Activated CD4-positive, alpha-beta memory T cell treated with anti-CD3 and anti-CD28 coated beads for 36 hours (primary cell): Measurements from ENCODE around the gene FOXA3. TPM values are rescaled to one million over a fixed set of nuclear protein-coding genes. Genes with fewer than 3 reads are reported as not detected.

ENCODE experiments used
- CTCF ChIA-PET: fragments of 350-600 bp; sonication (Branson Sonifier 250); formaldehyde crosslinking; loops from one replicate; lab custom pipeline; 2021; ENCODE audit warnings: antibody characterized with exemption, inconsistent platforms; lab: Charles Lee
- POLR2A ChIA-PET: fragments of 350-600 bp; sonication (Branson Sonifier 250); formaldehyde crosslinking; loops from one replicate; lab custom pipeline; 2021; ENCODE audit warnings: antibody characterized with exemption; lab: Charles Lee
- DNase-seq: peaks from one replicate; pipeline ENCODE4 v3.0.0-alpha.2; 2020
- H3K27ac Mint-ChIP-seq: one replicate; pipeline ENCODE4 v1.8.0; 2021; ENCODE audit warnings: mixed read lengths
- H3K27me3 Mint-ChIP-seq: one replicate; pipeline ENCODE4 v1.8.0; 2021; ENCODE audit warnings: mixed read lengths
- H3K36me3 Mint-ChIP-seq: one replicate; pipeline ENCODE4 v1.8.0; 2021; ENCODE audit warnings: mixed read lengths
- H3K4me1 Mint-ChIP-seq: one replicate; pipeline ENCODE4 v1.8.0; 2021; ENCODE audit warnings: low read depth, mixed read lengths
- H3K4me3 Mint-ChIP-seq: one replicate; pipeline ENCODE4 v1.8.0; 2021; ENCODE audit warnings: mild to moderate bottlenecking, mixed read lengths
- H3K9me3 Mint-ChIP-seq: one replicate; pipeline ENCODE4 v1.8.0; 2021; ENCODE audit warnings: mixed read lengths
- intact Hi-C: fragments of 100-400 bp; cut with micrococcal nuclease; formaldehyde crosslinking; loops from one replicate; pipeline ENCODE4 v1.15.1; 2023
- total RNA-seq, 2 experiments: library from RNA; stranded (reverse); gene quantifications; one replicate each; pipeline ENCODE4 v1.2.3, GENCODE V29; 2021

The FOXA3 gene
- total RNA-seq, 2 experiments from 2014 or later, result 0.29 to 0.48 TPM

GRCh38 chr19:45834970-45835369, 29.2 kb upstream of the FOXA3 start:
- Mint-ChIP-seq H3K27me3 (no peaks in the 10 kb centered on the region), H3K4me1 (no peaks in the 10 kb centered on the region), H3K36me3 (peaks cover 54% of the 10 kb centered on the region), H3K9me3 (peaks cover 3% of the 10 kb centered on the region), H3K27ac (no peak overlapping the region), H3K4me3 (no peak overlapping the region)
- CTCF ChIA-PET, result no interaction called here
- DNase-seq, result no peak
- POLR2A ChIA-PET, result no interaction called here
- intact Hi-C loops, result no loop called here

- no peak overlapping the region for H3K4me3 Mint-ChIP-seq
- no peak for DNase-seq
- POLR2A ChIA-PET, result no interaction called here
- peaks cover 63% of the 10 kb centered on the region for H3K36me3 Mint-ChIP-seq
- no peaks in the 10 kb centered on the region for H3K4me1 Mint-ChIP-seq
- H3K27ac Mint-ChIP-seq, result no peak overlapping the region
- no peaks in the 10 kb centered on the region for H3K27me3 Mint-ChIP-seq
- intact Hi-C loops, result no loop called here
- CTCF ChIA-PET, result interaction anchor here (1.6 kb wide), 1 partner anchor 25 kb away, joined by 11 read pairs; no protein-coding TSS in a partner anchor
- H3K9me3 Mint-ChIP-seq, result peaks cover 3% of the 10 kb centered on the region
Measured at GRCh38 chr19:45842198-45842597, 21.9 kb upstream of the FOXA3 start.

DNA sequence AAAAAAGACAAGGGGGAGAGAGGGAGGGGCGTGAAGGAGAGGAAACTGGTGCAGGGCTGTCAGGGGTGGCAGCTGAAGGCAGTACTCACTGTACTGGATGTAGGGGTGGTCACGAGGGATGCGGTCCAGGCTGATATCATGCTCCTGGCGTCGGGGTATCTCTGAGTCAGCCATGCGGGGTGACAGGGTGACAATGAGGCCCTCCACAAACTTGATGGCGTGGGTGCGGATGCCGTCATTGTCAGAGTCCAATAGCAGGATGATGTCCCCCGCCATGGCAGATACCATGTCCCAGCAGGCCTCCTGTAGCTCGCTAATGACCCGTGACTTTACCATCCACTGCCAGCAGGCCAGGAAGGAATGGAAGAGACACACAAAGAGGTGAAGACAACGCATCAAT, 16.5 kb upstream of the FOXA3 start:
- no peak overlapping the region for H3K4me3 Mint-ChIP-seq
- H3K27ac Mint-ChIP-seq, result no peak overlapping the region
- peaks cover 53% of the 10 kb centered on the region for H3K36me3 Mint-ChIP-seq
- POLR2A ChIA-PET, result no interaction called here
- no peaks in the 10 kb centered on the region for H3K9me3 Mint-ChIP-seq
- H3K4me1 Mint-ChIP-seq, result no peaks in the 10 kb centered on the region
- CTCF ChIA-PET, result no interaction called here
- no peak for DNase-seq
- intact Hi-C loops, result no loop called here
- H3K27me3 Mint-ChIP-seq, result no peaks in the 10 kb centered on the region

- DNase-seq, result no peak
- CTCF ChIA-PET, result interaction anchor here (1.2 to 3.8 kb wide), 2 partner anchors 32 to 34 kb away, joined by 4 to 17 read pairs; no protein-coding TSS in a partner anchor
- Mint-ChIP-seq H3K27me3 (no peaks in the 10 kb centered on the region), H3K27ac (no peak overlapping the region), H3K36me3 (peaks cover 43% of the 10 kb centered on the region), H3K4me3 (no peak overlapping the region), H3K4me1 (no peaks in the 10 kb centered on the region), H3K9me3 (no peaks in the 10 kb centered on the region)
- POLR2A ChIA-PET, result no interaction called here
- intact Hi-C loops, result no loop called here
Measured at GRCh38 chr19:45848922-45849321, 15.2 kb upstream of the FOXA3 start.

DNA sequence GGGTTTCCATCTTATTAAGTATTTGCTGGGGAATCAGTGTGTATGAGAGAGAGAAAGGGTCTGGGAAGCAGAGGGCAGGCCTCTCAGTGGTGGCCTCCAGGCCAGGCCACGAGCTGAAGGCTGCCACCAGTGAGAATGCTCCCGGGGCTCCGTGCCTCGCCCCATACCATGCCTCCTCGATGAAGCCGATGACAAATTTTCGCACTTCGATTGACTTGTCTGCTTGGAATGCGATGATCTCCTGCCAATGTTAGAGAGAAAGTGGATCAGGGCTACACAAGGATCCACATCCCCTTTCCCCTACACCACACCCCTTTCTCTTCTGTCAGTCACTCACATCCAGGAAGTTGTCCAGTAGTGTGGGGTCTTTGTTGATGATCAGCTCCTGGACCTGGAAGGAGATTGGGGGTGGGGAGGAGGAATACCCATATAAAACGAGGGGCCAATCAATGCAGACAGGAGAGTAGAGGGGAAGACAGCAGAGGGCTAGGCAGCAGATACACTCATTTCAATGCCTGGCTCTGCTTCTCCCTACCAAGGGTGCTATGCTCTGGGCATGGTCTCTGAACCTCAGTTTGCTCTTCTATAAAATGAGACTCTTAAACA, 11.9 kb upstream of the FOXA3 start:
- intact Hi-C loops, result no loop called here

DNA sequence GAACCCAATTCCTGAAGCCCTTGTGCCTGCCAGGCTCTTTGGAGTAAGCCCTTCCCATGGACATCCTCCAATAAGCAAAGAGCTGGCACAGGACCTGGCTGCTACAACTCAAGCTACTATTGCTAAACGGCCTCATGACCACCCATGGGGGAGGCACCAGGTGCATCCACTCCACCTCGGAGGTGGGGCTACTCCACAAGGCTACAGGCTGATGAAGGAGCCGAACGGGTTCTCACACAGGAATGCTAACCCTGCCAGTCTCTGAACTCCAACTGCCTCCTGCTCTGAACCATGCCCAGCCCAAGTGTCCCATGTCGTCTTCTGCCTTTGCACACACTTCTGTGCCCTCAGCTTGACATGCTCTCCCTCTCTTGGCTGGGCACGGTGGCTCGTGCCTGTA, 11.1 kb upstream of the FOXA3 start:
- Mint-ChIP-seq H3K27me3 (no peaks in the 10 kb centered on the region), H3K27ac (no peak overlapping the region), H3K36me3 (peaks cover 25% of the 10 kb centered on the region), H3K4me1 (peaks cover under 1% of the 10 kb centered on the region), H3K4me3 (no peak overlapping the region), H3K9me3 (no peaks in the 10 kb centered on the region)
- DNase-seq, result no peak
- ChIA-PET POLR2A (no interaction called here), CTCF (interaction anchor here (1.0 to 1.3 kb wide), 2 partner anchors 36 to 84 kb away, joined by 3 read pairs; partner anchors contain the start of gene SIX5)
- intact Hi-C loops, result no loop called here

More for the DNA sequence above, 11.9 kb upstream of the FOXA3 start:
- no peak for DNase-seq
- H3K27ac Mint-ChIP-seq, result no peak overlapping the region
- peaks cover 31% of the 10 kb centered on the region for H3K36me3 Mint-ChIP-seq
- POLR2A ChIA-PET, result no interaction called here
- no peak overlapping the region for H3K4me3 Mint-ChIP-seq
- no peaks in the 10 kb centered on the region for H3K27me3 Mint-ChIP-seq
- CTCF ChIA-PET, result no interaction called here
- no peaks in the 10 kb centered on the region for H3K4me1 Mint-ChIP-seq
- H3K9me3 Mint-ChIP-seq, result no peaks in the 10 kb centered on the region

GRCh38 chr19:45854167-45854778, 9.9 kb upstream of the FOXA3 start:
- peaks cover 4% of the 10 kb centered on the region for H3K4me1 Mint-ChIP-seq

DNA sequence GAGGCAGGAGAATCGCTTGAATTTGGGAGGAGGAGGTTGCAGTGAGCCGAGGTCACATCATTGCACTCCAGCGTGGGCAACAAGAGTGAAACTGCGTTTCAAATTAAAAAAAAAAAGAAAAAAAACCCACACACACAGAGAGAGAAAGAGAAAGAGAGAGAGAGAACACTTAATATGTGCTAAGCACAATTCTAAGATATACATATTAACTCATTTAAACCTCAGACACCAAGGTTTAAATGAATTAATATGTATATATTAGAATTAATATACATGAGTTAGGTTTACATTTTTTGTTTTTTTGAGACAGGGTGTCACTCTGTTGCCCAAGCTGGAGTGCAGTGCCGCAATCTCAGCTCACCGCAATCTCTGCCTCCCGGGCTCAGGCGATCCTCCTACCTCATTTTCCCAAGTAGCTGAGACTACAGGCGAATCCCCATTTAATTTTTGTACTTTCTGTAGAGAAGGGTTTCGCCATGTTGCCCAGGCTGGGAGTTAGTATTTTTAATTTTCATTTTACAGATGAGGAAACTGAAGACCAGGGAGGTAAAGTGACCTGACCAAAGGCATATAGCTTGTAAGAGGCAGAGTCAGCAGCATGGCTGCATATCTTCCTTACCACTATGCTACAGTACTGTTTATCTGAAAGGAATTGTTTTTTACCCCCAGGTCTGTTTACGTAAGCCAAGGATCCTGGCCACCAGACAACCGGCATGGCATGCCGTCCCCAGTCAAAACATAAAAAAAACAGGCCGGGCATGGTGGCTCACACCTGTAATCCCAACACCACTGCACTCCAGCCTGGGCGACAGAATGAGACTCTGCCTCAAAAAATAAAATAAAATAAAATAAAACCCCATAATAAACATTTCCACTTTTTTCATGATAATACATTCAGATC, 3.5 kb upstream of the FOXA3 start:
- CTCF ChIA-PET, result interaction anchor here (0.7 to 2.4 kb wide), 3 partner anchors 44 to 553 kb away, joined by 4 to 8 read pairs (median 5); partner anchors contain the start of gene CCDC8
- POLR2A ChIA-PET, result no interaction called here
- peaks cover 16% of the 10 kb centered on the region for H3K36me3 Mint-ChIP-seq
- H3K4me3 Mint-ChIP-seq, result no peak overlapping the region
- peaks cover 17% of the 10 kb centered on the region for H3K27me3 Mint-ChIP-seq
- peaks cover 23% of the 10 kb centered on the region for H3K4me1 Mint-ChIP-seq
- intact Hi-C loops, result loop anchor here (5.0 to 10.0 kb wide), 3 partner anchors 43 to 363 kb away; partner anchors contain the start of genes OPA3, PPM1N, RSPH6A and RTN2
- DNase-seq, result no peak
- H3K27ac Mint-ChIP-seq, result no peak overlapping the region
- no peaks in the 10 kb centered on the region for H3K9me3 Mint-ChIP-seq

More at GRCh38 chr19:45854167-45854778, 9.9 kb upstream of the FOXA3 start:
- Mint-ChIP-seq H3K36me3 (peaks cover 21% of the 10 kb centered on the region), H3K4me3 (no peak overlapping the region), H3K27me3 (no peaks in the 10 kb centered on the region), H3K9me3 (no peaks in the 10 kb centered on the region), H3K27ac (no peak overlapping the region)
- intact Hi-C loops, result no loop called here
- ChIA-PET POLR2A (no interaction called here), CTCF (interaction anchor here (0.7 to 1.3 kb wide), 3 partner anchors 9 to 37 kb away, joined by 3 read pairs; partner anchors contain the start of gene SYMPK)
- DNase-seq, result no peak

DNA sequence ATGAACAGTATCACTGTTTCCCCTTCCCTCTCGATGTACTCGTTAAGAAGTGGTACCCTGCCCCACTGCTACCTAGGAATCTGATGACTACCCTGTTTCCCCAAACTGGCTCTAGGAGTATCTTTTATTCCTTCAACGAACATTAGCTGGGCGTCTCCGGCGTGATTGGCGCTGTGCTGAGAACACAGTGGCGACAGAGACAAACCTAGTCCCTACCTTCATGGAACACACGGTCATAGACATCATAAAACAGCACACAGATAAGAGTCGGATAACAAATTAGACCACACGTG, 1.9 kb upstream of the FOXA3 start:
- Mint-ChIP-seq H3K27me3 (peaks cover 20% of the 10 kb centered on the region), H3K4me1 (peaks cover 23% of the 10 kb centered on the region), H3K4me3 (peak overlapping the region; percentile 94), H3K36me3 (peaks cover 16% of the 10 kb centered on the region), H3K9me3 (no peaks in the 10 kb centered on the region), H3K27ac (peak overlapping the region; percentile 93)
- ChIA-PET CTCF (interaction anchor here (1.1 to 4.0 kb wide), 3 partner anchors 22 to 147 kb away, joined by 3 to 106 read pairs (median 3); partner anchors contain the start of gene IRF2BP1), POLR2A (interaction anchor here (2.8 kb wide), 1 partner anchor 41 kb away, joined by 10 read pairs; the partner anchor contains the start of gene MYPOP)
- DNase-seq, result no peak
- intact Hi-C loops, result loop anchor here (2.0 to 10.0 kb wide), 6 partner anchors 45 to 365 kb away; partner anchors contain the start of genes DMWD, OPA3, PPM1N and RSPH6A

DNA sequence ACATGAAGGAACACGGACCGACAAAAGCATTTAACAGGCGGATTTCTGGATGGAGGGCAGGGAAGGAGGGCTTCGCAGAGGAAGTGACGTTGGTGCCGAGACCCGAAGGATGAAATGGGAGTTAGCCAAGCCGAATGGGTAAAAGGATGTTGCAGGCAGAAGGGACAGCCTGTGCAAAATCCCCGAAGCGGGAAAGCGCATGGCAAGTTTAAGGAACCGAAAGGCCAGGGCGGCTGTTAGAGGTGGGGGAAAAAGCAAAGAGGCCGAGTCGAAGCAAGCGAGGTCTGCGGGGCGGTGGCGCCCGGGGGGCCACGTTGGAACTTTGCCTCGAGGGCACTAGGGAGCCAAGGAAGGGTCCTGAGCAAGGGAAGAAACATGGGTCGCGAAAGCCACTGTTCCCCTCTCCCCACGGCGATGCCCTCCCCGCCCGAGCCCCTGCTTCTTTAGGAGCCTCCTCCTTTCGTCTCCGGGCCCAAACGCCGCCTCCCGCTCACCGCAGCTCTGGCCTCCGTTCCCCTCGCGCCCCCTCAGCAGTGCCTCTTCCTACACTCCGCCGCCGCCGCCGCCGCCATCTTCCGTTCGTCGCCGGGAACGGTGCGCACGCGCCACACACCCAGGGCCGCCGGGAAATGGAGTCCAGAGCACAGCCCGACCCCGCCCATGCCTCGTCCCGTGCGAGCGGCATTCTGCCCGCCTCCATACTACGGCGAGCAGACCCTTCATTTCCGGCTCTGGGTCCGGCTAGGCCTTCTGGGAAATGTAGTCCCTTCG, 1.4 kb upstream of the FOXA3 start, which contains the start of gene SYMPK:
Gene SYMPK, minus strand, starts transcription at position 584 of the 771 bp plus-strand sequence. CDS start 8,652 bp downstream, outside the sequence.
- intact Hi-C loops, result loop anchor here (1.0 to 10.0 kb wide), 11 partner anchors 14 to 365 kb away; partner anchors contain the start of genes CCDC61, DMWD, IRF2BP1 and MYPOP
- peak within 1 kb of the TSS; percentile 93 for H3K27ac Mint-ChIP-seq
- H3K27me3 Mint-ChIP-seq, result peaks cover 20% of the 10 kb centered on the region
- no peaks in the 10 kb centered on the region for H3K9me3 Mint-ChIP-seq
- peak within 1 kb of the TSS; percentile 94 for H3K4me3 Mint-ChIP-seq
- H3K4me1 Mint-ChIP-seq, result peaks cover 23% of the 10 kb centered on the region
- DNase-seq, result peak; percentile 99
- CTCF ChIA-PET, result interaction anchor here (0.8 to 4.0 kb wide), 18 partner anchors 9 to 424 kb away, joined by 3 to 106 read pairs (median 4); partner anchors contain the start of genes CCDC61, FBXO46, IRF2BP1 and MYPOP
- POLR2A ChIA-PET, result interaction anchor here (0.6 to 2.8 kb wide), 9 partner anchors 13 to 154 kb away, joined by 3 to 16 read pairs (median 3); partner anchors contain the start of genes DMWD, IRF2BP1 and MYPOP
- peaks cover 16% of the 10 kb centered on the region for H3K36me3 Mint-ChIP-seq
